Right lobe of liver (tissue), 6 donors: ENCODE measurements around the gene SF3A2. TPM values are rescaled to one million over a fixed set of nuclear protein-coding genes. Genes with fewer than 3 reads are reported as not detected.
A peak's percentile ranks its signal among the peaks of the same experiment; 100 is the strongest.

Experiments used
- ATAC-seq, 4 donors: fragments of 200-7000 bp; cut with Tn5 transposase; one replicate each; pipeline ENCODE4 v1.9.1; 2020; ENCODE audit warnings: mild to moderate bottlenecking in 4 of 4, moderate library complexity in 4 of 4
- DNase-seq, 3 donors: peaks; one replicate each; pipeline ENCODE4 v3.0.0-alpha.2; 2020
- H3K27ac ChIP-seq, 3 donors: fragments of 200-600 bp; one replicate each; pipeline ENCODE4 v1.8.0; 2022
- H3K27me3 ChIP-seq, 2 donors: fragments of 200-600 bp; one replicate each; pipeline ENCODE4 v1.8.0; 2022
- H3K36me3 ChIP-seq, 4 donors: fragments of 200-600 bp; sonication (generic) in 1 of 4; one replicate each; pipeline versions ENCODE4 v1.5.1 to v1.8.0; 2017 to 2022; ENCODE audit warnings: control low read depth in 1 of 4
- H3K4me1 ChIP-seq, 4 donors: fragments of 200-600 bp; sonication (generic) in 1 of 4; one replicate each; pipeline versions ENCODE4 v1.5.1 to v1.8.0; 2017 to 2022; ENCODE audit warnings: control low read depth in 1 of 4
- H3K4me3 ChIP-seq, 3 donors: fragments of 200-600 bp; one replicate each; pipeline ENCODE4 v1.8.0; 2022
- H3K9me3 ChIP-seq, 4 donors: fragments of 200-600 bp; sonication (generic) in 1 of 4; one replicate each; pipeline versions ENCODE4 v1.5.1 to v1.8.0; 2017 to 2022; ENCODE audit warnings: control low read depth in 1 of 4
- POLR2A ChIP-seq: fragments of 450-650 bp; IDR thresholded peaks from one replicate; pipeline ENCODE4 v1.6.1; 2017; ENCODE audit warnings: antibody characterized with exemption, mild to moderate bottlenecking
- WGBS: methylation state at CpG from one replicate; pipeline ENCODE4 v1.1.6; 2018; ENCODE audit warnings: low coverage, low lambda C conversion rate; ENCODE audit not compliant: insufficient coverage; ENCODE audit errors: missing lambda C conversion rate; 5-methylcytosine and 5-hydroxymethylcytosine counted together
- intact Hi-C, 2 donors: fragments of 100-400 bp; cut with DNase I; formaldehyde crosslinking; loops; one replicate each; pipeline versions ENCODE4 v1.11.2 to v1.14.1; 2022
- total RNA-seq, 6 experiments: library from RNA; depleted of rRNA in 2 of 6; stranded (reverse); fragments of >200 nt in 2 of 6; fragmentation: NEBNext Ultra II Directional in 3 of 6; extraction: Animal tissue kit (Norgen Biotek cat#: 25700) in 3 of 6; gene quantifications; one replicate each; pipeline versions ENCODE4 v1.1.0 to v1.2.4, GENCODE V29; 2016 to 2023
- TF ChIP-seq, protein P1 (sequence below), 4 donors: fragments of 200-600 bp in 3 of 4; fragments of 450-650 bp in 1 of 4; IDR thresholded peaks; one replicate each; pipeline versions ENCODE4 v1.5.1 to v1.8.0; 2016 to 2022; ENCODE audit warnings: antibody characterized with exemption in 4 of 4, mild to moderate bottlenecking in 2 of 4
- donor health status: DM: no; HTN: yes; CAD: no.
- donor health status: DM: no; HTN: no; CAD: no.
- donor health status: DM: no; HTN: no; CAD: no.
- donor health status: DM: no; HTN: yes; CAD: no.
- donor health status: DM: no; HTN: yes; CAD: no.

SF3A2 gene
- total RNA-seq, 6 experiments from 2014 or later: 14.0 to 22.1 (median 19.1) TPM

DNA sequence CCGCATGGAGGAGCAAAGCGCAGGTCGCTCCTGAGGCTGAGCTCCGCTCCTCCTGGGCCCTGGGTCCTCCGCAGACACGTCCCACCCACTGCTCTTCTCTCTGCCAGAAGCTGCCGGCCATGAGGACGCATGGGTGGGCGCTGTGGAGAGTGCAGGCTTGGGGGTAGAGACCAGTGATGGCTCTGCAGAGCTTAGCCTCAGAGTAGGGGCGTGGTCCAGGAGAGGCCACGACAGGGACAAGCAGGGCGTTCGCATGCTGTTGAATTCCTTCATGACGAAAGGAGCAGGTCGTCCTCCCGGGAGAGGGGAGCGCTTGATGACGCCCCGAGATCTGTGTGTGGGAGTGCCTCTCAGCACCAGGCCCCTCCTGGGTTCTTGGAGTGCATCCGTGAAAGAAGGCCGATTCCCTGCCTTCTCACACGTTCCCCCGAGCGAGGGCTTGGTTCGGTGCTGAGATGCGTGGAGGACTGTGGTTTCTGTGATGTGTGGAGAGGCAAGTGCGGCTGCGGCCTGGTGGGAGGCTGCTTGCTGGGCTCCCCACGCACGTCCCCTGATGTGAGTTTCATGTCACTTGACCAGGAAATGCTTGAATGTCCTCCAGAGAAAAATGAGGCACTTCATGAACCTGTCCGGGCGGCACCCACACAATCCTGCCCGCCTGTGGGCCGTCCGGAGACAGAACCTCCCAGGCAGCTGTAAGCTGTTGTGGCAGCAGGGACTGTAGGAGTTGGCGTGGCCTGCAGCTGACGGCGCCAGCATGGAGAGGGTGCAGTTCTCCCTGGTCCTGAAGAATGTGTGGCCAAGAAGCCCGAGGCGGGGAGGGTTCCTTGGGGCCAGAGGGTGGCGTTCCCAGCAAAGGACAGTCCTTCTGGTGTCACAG lies 4.5 kb downstream of the SF3A2 start:
- H3K36me3 ChIP-seq: peaks cover 12 to 30% (median 18%) of the 10 kb centered on the region in 4 donors
- WGBS: 84% methylated on average over 6 of the region's 41 CpGs
- no peak for ATAC-seq
- DNase-seq: no peak
- H3K27ac ChIP-seq: no peak overlapping the region
- no peaks in the 10 kb centered on the region for H3K9me3 ChIP-seq
- no peak overlapping the region for H3K4me3 ChIP-seq
- peaks cover 0 to 50% (median 16%) of the 10 kb centered on the region in 4 donors for H3K4me1 ChIP-seq
- no peaks in the 10 kb centered on the region for H3K27me3 ChIP-seq
- intact Hi-C loops: no loop called here
- no peak for TF ChIP-seq POLR2A
- TF ChIP-seq, protein P1, sequence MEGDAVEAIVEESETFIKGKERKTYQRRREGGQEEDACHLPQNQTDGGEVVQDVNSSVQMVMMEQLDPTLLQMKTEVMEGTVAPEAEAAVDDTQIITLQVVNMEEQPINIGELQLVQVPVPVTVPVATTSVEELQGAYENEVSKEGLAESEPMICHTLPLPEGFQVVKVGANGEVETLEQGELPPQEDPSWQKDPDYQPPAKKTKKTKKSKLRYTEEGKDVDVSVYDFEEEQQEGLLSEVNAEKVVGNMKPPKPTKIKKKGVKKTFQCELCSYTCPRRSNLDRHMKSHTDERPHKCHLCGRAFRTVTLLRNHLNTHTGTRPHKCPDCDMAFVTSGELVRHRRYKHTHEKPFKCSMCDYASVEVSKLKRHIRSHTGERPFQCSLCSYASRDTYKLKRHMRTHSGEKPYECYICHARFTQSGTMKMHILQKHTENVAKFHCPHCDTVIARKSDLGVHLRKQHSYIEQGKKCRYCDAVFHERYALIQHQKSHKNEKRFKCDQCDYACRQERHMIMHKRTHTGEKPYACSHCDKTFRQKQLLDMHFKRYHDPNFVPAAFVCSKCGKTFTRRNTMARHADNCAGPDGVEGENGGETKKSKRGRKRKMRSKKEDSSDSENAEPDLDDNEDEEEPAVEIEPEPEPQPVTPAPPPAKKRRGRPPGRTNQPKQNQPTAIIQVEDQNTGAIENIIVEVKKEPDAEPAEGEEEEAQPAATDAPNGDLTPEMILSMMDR (IDR thresholded peaks at IDR 0.05): no peak

DNA sequence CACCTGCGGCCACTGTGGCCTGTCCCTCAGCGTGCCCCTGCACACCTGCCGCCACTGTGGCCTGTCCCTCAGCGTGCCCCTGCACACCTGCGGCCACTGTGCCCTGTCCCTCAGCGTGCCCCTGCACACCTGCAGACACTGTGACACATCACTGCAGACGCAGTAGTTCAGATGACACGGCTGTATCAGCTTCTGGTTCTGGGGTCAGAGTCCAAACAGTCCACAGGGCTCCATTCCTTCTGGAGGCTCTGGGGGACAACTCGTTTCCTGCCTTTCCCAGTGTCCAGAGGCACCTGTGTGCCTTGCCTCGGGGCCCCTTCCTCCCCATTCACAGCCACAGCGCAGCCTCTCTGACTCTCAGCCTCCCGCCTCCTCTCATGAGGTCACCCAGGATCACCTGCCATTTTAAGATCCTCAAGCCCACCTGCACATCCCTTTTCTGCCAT lies 5.5 kb downstream of the SF3A2 start:
- TF ChIP-seq POLR2A: peak; percentile 16
- TF ChIP-seq, protein P1 (IDR thresholded peaks at IDR 0.05): no peak
- H3K4me1 ChIP-seq: peaks cover 0 to 49% (median 16%) of the 10 kb centered on the region in 4 donors
- peak; percentile 67 to 85 (median 76) for ATAC-seq
- H3K27ac ChIP-seq: no peak overlapping the region
- intact Hi-C loops: no loop called here
- H3K4me3 ChIP-seq: no peak overlapping the region
- DNase-seq: no peak
- no peaks in the 10 kb centered on the region for H3K9me3 ChIP-seq
- no peaks in the 10 kb centered on the region for H3K27me3 ChIP-seq
- peaks cover 12 to 39% (median 25%) of the 10 kb centered on the region in 4 donors for H3K36me3 ChIP-seq
- WGBS: 33% methylated on average over 7 of the region's 12 CpGs

- Histone ChIP-seq H3K4me3 (no peak overlapping the region), H3K27ac (no peak overlapping the region), H3K36me3 (peaks cover 12 to 39% (median 27%) of the 10 kb centered on the region in 4 donors), H3K27me3 (no peaks in the 10 kb centered on the region), H3K4me1 (peaks cover 0 to 42% (median 14%) of the 10 kb centered on the region in 4 donors), H3K9me3 (no peaks in the 10 kb centered on the region)
- no peak for ATAC-seq
- no CpG with 5 or more reads among the region's 8 CpGs for WGBS
- intact Hi-C loops: no loop called here
- no peak for DNase-seq
- TF ChIP-seq POLR2A: no peak
- TF ChIP-seq, protein P1 (IDR thresholded peaks at IDR 0.05): no peak
These were observed 6.2 kb downstream of the SF3A2 start for GRCh38 chr19:2242816-2243215.

DNA sequence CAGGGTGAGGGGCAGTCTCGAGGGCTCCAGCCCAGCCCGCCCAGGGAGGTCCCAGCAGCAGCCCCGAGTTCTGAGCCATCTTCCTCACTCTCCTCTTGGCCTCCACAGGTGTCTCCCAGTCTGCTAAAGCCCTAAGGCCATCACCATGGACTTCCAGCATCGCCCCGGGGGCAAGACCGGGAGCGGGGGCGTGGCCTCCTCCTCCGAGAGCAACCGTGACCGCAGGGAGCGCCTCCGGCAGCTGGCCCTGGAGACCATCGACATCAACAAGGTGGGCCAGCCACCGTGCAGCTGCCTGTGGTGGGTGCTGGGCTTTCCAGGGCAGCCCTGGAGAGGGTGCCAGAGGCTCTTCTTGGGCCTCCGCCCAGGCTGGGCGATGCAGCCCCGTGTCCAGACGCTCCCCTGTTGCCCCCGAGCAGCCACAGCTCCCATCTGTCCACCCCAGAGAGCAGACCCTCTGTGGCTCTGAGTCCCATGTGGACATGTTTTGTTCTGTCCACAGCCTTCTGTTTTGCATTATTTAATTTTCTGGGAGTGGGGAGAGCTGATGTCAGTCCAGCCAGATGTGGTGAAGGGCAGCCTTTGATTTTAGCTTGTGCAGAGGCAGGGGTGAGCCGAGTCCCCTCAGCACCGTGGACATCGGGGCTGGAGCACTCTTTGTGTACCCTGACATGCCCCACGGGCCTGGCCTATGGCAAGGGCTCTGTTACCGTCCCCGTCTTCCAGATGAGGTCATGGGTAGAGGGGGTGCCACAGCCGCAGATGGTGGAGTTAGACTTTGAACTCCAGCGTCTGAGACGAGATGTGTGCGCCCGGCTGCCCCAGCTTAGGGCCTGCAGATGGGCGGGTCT lies 6.9 kb downstream of the SF3A2 start:
- TF ChIP-seq, protein P1 (IDR thresholded peaks at IDR 0.05): no peak
- no peak for TF ChIP-seq POLR2A
- Histone ChIP-seq H3K9me3 (no peaks in the 10 kb centered on the region), H3K36me3 (peaks cover 12 to 39% (median 28%) of the 10 kb centered on the region in 4 donors), H3K4me3 (no peak overlapping the region), H3K27ac (no peak overlapping the region), H3K27me3 (no peaks in the 10 kb centered on the region), H3K4me1 (peaks cover 0 to 35% (median 10%) of the 10 kb centered on the region in 4 donors)
- DNase-seq (no peak), ATAC-seq (no peak)
- WGBS: 67% methylated on average over 4 of the region's 32 CpGs
- intact Hi-C loops: no loop called here
